Stromal cell of bone marrow (primary cell): ENCODE measurements around the gene TMEM223.
"Not testable (repeated sequence)": the region's sequence is repeated elsewhere in the genome, so short reads cannot be mapped to it uniquely, and the experiment has no call there.

Source experiments
- DNase-seq: peaks from one replicate; pipeline ENCODE4 v3.0.0-alpha.2; 2012; ENCODE audit warnings: low read depth

TMEM223 gene

GRCh38 chr11:62801071-62801470, 9.3 kb upstream of the TMEM223 start:
- DNase-seq = no peak

- no peak for DNase-seq
These were observed 7.7 kb upstream of the TMEM223 start for GRCh38 chr11:62799486-62799885.

GRCh38 chr11:62796281-62796680, 4.5 kb upstream of the TMEM223 start:
- no peak for DNase-seq

- no peak for DNase-seq
These were observed 2.5 kb upstream of the TMEM223 start for GRCh38 chr11:62794201-62794775.

GRCh38 chr11:62792202-62792575, 383 bp upstream of the TMEM223 start:
- DNase-seq = no peak

GRCh38 chr11:62789576-62789975, 2.2 kb downstream of the TMEM223 start:
- DNase-seq = no peak

- no peak for DNase-seq
These were observed 2.8 kb downstream of the TMEM223 start for GRCh38 chr11:62788991-62789390.

GRCh38 chr11:62787005-62787759, 4.6 kb downstream of the TMEM223 start, which contains the start of gene TMEM179B:
TSS of gene TMEM179B (plus strand) at chr11:62787402. CDS start at chr11:62787432, 30 bp downstream.
- DNase-seq = peak; percentile 96

- peak; percentile 67 for DNase-seq
These were observed 5.3 kb downstream of the TMEM223 start for GRCh38 chr11:62786318-62787004.

- no peak for DNase-seq
These were observed 9.1 kb downstream of the TMEM223 start for GRCh38 chr11:62782753-62783152.

- DNase-seq = no peak
These were observed 13.4 kb downstream of the TMEM223 start for GRCh38 chr11:62778441-62778840.

- no peak for DNase-seq
These were observed 14.4 kb downstream of the TMEM223 start for GRCh38 chr11:62777389-62777788.

GRCh38 chr11:62775646-62776045, 16.2 kb downstream of the TMEM223 start:
- no peak for DNase-seq

GRCh38 chr11:62774407-62774806, 17.4 kb downstream of the TMEM223 start:
- DNase-seq = no peak

GRCh38 chr11:62771144-62772021, 20.4 kb downstream of the TMEM223 start, which contains the start of gene TAF6L:
TSS of gene TAF6L (plus strand) at chr11:62771396. CDS start at chr11:62775784, 4,388 bp downstream.
- DNase-seq = peak; percentile 96

- DNase-seq = no peak
These were observed 21.0 kb downstream of the TMEM223 start for GRCh38 chr11:62770778-62771143.

GRCh38 chr11:62760867-62761227, 31.0 kb downstream of the TMEM223 start:
- DNase-seq = not testable (repeated sequence)

- DNase-seq = no peak
These were observed 33.7 kb downstream of the TMEM223 start for GRCh38 chr11:62757846-62758788.

GRCh38 chr11:62755086-62755615, 36.7 kb downstream of the TMEM223 start:
- no peak for DNase-seq

GRCh38 chr11:62753736-62754603, 37.8 kb downstream of the TMEM223 start, which contains the start of gene ZBTB3:
TSS of gene ZBTB3 (minus strand) at chr11:62754160. CDS start at chr11:62753664, 496 bp downstream.
- DNase-seq = peak; percentile 99
